Fibroblast of skin of abdomen (primary cell): Measurements from ENCODE around the gene NFKBIE.

ENCODE experiments used
- DNase-seq: peaks from one replicate; pipeline ENCODE4 v3.0.0-alpha.2; 2013

The NFKBIE gene

DNA sequence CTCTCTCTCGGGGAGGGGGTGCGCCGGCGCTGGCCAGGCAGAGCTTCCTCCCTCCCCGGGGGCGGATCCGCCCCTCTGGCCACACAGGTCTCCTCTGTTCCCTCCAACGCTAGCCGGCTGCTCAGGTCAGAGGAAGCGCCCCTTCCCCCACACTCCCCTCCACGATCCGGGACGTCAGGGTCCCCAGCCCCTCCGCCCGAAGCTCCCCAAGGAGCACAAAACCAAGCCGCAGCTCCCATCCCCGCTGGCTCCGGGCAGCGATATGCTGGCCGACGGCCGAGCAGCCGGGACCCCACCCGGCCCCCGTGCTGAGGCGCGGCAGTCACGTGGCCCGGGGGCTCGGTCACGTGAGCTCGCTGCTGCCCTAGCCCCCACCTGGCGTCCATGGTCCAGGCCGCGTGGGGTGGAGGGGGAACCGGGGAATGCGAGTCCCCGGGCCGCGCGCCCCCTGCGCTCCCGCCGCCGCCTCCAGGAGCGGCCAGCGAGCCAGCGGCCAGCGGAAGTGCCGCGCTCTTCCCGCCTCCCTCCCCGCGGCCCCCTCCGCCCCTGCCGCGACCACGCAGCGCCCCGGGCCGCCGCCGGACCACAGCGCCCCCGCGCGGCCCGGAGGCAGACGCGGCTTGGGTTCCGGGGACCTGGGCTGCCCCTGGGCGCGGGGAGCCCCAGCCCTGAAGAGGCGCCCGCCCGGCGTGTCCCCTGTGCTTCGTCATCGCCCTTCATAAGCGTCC, 8.2 kb downstream of the NFKBIE start, which contains the start of gene SLC35B2:
Gene SLC35B2 (minus strand): TSS at position 504 of the 728 bp plus-strand sequence. CDS start 118 bp downstream, at position 386.
- peak; percentile 69 for DNase-seq

DNA sequence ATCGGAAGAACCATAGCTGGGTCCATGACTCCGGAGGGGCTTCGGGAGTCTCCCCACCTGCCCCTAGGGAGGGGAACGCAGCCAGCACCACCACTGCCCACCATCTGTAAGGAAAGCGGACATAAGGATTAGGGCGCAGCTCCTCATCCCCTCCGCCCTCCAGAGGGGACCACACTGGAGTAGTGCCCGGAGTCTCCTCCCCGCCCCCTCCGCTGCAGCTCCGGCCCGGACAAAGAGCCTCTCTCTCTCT, 8.7 kb downstream of the NFKBIE start:
- no peak for DNase-seq

DNA sequence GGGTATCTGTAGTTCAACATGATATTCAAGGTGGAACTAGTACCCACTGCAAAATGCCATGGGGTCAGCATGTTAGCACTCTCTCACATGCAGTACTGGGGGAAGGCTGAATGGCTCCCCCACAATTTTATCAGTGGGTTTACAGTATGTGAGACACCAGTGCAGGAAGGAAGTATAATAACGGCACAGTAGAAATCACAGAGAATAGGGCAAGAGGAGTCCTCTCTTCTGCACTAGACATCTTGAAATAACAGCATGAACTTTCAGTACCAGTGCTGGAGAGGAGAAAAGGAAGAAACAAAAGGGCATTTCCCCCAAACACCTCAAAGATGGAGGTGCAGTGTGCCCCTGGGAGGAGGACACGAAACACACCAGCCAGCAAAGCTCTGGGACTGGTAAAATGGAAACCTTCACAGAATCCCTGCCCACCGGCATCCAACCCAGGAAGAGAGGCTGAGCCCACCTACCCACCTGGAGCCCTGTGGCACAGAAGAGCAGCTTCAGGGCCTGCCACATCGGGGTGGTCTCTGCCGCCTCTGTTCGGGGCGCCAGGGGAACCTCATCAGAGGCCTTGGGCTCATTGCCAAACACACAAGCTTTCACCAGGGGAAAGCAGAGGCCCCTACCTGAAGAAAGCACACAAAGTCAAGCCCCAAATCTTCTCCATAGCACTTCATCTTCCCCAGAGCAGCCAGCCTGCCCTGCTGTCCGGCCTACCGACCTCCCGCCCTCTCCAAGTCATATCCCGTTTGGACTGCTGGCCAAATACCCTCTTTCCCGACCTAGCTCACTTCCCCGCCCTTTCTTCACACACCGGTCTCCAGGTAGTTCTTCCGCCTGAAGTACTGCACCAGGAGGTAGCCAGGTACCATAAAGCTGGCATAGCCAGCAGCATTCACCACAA, 9.2 kb downstream of the NFKBIE start:
- DNase-seq = no peak

DNA sequence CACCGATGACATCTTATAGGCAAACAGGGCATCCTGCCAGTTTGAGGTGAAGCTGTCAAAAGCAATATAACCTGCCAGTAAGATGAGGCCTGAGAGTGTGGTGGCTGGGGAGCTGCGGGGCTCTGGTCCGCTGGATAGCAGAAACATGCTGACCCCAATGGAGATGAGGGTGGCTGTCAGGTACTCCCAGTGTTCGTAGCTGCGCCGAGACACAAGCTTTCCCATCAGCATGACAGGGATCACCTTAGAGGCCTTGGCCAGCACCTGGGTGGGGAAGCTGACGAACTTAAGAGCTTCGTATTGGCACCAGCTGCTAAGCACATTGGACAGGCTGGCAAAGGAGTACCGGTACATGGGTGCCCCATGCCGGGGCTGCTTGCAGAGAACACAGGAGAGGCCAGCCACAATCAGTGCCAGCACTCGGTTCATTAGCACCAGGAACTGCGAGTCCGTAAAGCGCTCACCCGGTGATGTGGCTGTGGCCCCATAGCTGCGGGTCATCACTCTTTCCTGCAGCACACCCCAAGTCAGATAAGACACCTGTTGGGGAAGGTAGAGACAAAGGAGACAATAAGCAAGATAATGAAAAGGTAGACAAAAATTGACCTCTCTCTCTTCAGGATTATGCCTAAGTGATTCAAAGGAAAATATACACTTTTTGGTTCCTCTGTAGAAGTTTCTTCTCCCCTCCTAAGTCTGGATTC, 10.1 kb downstream of the NFKBIE start:
- DNase-seq = peak; percentile 7

DNA sequence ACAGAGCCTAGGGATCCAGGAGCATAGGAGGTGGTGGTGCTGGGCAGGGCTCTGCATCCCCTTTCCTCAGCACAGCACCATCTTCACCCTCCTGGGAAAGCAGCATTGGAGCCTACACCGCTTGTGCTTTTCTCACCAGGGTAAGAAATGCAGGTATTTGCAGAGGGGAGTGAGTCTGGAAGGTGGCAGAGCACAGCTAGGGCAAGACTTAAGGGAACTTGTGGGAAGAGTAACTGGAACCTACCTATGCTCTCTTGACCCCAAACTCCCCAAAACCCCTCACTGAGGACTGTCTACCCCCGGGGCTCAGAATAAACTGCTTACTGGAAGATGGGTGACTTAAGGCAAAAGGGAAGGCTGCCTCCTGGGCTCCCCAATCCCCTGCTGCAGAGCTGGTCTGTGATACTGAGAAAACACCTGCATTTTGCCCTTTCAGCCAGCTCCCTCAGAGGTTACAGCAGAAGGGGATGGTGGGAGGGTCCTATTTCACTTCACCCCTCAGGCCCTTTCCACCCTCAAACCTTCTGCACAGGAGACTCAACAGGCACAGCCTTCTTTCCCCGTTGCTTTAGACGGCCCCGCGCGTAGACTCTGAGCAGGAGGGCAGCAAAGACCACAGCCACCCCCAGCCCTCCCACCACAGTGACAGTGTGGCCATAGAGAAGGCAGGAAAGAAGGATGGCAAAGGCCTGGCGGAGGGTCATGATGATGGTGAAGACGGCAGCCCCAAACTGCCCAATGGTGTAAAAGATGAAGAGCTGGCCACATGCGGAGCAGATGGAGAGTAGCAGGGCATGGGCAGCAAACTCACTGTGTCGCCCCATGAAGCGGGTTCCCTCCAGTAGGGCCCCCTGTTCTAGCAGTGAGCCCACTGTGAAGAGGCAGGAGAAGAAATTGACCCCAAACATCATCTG, 10.9 kb downstream of the NFKBIE start:
- DNase-seq = peak; percentile 14

DNA sequence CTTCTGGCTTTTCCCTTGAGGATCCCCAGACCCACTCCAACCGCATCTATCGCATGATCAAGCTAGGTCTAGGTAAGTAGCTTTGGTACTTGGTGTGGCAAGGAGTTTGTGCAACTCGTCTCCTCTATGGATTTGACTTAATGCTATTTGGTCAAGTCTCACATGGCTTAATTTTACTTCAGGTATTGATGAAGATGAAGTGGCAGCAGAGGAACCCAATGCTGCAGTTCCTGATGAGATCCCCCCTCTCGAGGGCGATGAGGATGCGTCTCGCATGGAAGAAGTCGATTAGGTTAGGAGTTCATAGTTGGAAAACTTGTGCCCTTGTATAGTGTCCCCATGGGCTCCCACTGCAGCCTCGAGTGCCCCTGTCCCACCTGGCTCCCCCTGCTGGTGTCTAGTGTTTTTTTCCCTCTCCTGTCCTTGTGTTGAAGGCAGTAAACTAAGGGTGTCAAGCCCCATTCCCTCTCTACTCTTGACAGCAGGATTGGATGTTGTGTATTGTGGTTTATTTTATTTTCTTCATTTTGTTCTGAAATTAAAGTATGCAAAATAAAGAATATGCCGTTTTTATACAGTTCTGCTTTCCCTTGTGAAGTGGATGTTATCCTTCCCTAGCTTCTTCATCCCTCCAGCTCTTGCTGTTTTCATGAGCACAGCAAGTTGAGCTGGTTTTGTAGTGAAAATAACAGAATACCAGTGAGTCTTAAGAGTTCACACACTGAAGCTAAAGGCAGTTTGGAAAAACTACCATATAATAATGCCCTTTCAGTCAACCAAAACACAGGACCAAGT, 11.8 kb downstream of the NFKBIE start:
- DNase-seq = peak; percentile 39

DNA sequence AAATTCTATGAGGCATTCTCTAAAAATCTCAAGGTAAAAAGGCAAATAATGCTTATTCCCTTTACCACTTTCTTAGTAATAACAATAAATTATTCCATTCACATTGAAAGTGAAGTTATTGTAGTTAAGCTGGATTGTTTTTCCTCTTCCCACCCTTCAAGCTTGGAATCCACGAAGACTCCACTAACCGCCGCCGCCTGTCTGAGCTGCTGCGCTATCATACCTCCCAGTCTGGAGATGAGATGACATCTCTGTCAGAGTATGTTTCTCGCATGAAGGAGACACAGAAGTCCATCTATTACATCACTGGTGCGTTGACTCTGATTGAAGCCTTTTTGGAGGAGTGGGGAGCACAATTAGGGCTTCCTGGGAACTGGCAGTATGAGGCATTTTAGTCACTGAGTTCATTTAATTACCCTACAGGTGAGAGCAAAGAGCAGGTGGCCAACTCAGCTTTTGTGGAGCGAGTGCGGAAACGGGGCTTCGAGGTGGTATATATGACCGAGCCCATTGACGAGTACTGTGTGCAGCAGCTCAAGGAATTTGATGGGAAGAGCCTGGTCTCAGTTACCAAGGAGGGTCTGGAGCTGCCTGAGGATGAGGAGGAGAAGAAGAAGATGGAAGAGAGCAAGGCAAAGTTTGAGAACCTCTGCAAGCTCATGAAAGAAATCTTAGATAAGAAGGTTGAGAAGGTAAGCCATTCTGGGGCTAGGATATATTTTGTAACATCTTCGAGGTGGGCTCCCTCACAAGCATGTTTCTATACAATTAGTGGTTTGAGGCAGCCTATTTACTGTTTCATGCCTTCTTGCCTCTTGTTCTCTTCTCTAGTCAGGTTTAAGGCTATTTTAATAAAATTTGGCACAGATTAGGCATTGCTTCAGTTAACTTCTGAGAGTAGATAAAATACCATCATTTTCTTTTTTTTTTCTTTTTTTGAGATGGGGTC, 13.5 kb downstream of the NFKBIE start:
- no peak for DNase-seq

DNA sequence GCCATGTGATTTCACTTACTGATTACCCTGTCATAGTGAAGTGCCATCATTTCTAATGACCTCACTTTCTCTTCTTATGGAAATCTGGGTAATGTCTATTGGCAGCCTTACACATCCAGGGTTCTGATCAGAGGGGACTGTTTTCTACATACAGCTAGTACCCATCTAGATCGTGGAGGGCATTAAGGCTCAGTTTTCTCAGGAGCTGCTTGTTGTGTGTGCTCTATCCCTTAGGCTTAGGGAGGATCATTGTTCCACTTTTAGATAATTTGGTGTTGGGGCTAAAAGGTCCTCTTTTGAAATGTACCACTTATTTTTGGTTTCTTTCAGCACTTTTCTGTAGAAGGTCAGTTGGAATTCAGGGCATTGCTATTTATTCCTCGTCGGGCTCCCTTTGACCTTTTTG, 14.6 kb downstream of the NFKBIE start:
- DNase-seq = no peak

DNA sequence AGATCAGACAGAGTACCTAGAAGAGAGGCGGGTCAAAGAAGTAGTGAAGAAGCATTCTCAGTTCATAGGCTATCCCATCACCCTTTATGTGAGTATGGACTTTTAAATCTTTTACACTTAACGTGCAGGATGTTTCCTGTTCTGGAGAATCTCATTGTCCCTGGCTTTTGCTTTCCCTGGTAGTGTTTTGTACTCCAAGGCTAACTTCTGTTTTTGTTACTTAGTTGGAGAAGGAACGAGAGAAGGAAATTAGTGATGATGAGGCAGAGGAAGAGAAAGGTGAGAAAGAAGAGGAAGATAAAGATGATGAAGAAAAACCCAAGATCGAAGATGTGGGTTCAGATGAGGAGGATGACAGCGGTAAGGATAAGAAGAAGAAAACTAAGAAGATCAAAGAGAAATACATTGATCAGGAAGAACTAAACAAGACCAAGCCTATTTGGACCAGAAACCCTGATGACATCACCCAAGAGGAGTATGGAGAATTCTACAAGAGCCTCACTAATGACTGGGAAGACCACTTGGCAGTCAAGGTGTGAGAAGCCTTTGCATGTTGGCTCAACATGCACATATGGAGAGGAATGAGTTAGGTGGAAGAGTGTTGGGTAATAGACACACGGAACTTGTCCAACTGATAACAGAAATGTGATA, 15.2 kb downstream of the NFKBIE start:
- no peak for DNase-seq

DNA sequence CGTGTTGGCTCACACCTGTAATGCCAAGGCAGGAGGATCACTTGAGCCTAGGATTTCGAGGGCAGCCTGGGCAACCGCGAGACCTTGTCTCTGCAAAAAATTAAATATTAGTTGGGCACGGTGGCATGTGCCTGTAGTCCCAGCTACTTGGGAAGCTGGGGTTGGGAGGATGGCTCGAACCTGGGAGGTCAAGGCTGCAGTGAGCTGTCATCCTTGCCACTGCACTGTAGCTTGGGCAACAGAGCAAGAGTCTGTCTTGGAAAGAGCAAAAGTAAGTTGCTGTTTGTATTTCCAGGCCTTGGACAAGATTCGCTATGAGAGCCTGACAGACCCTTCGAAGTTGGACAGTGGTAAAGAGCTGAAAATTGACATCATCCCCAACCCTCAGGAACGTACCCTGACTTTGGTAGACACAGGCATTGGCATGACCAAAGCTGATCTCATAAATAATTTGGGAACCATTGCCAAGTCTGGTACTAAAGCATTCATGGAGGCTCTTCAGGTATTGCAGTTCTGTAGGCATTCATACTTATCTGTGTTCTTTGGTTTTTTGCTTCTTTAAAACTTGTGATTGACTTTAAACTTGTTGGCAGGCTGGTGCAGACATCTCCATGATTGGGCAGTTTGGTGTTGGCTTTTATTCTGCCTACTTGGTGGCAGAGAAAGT, 16.1 kb downstream of the NFKBIE start:
- no peak for DNase-seq

DNA sequence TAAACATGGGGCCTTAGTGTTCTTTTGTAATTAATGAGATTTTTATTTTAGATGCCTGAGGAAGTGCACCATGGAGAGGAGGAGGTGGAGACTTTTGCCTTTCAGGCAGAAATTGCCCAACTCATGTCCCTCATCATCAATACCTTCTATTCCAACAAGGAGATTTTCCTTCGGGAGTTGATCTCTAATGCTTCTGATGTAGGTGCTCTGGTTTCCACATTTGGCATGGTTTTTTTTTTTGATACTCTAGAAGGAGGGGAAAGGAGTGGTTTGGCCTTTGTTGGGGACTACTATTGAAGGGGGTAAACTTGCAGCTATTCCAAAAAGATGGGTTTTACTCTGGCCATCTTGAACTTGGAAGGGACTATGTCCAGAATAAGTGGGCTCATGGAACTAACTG, 16.8 kb downstream of the NFKBIE start:
- no peak for DNase-seq

DNA sequence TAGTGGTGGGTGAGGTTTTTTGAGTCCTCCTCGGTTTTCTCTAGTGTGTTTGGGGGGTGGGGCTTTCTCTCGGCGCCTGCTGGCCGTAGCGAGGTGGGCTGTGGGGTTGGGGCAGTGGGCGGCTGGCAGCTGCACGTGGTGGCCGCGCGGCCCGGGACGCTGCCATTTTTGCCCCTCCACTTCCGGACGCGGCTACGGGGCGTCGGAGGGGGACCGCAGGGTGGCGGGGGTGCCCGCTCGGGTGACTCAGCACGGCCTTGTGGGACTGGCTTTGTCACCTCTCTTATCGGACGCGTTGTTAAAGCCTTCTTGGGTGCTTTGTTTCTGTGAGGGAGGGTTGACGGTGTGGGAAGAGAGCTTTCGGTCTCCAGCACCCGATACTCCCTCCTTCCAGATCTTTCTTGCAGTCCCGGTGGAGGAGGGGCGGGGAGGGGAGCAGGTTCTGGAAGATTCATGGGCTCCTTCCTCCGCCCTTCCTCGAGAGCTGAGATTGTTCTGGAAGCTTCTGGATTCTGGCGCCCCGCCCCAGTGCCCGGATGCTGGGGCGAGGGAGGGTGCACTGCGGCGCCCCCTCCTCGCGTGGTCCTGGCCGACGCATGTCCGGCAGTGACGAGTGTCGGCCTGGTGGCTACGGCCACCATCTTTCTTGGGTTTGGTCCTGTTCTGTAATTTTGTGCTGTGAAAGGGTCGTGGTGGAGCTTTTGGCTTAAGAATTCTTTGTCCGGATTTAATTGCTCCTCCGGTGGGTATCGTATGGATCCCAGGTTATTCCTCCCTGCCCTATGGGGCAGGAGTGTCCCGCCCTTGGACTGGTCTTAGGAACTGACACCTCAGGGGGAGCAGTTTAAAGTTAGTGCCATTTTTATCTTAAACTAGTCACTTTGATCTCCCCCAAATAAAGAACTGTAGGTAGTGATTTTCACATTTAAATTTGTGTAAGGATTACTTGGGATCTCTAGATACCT, 17.7 kb downstream of the NFKBIE start:
- peak; percentile 57 for DNase-seq

DNA sequence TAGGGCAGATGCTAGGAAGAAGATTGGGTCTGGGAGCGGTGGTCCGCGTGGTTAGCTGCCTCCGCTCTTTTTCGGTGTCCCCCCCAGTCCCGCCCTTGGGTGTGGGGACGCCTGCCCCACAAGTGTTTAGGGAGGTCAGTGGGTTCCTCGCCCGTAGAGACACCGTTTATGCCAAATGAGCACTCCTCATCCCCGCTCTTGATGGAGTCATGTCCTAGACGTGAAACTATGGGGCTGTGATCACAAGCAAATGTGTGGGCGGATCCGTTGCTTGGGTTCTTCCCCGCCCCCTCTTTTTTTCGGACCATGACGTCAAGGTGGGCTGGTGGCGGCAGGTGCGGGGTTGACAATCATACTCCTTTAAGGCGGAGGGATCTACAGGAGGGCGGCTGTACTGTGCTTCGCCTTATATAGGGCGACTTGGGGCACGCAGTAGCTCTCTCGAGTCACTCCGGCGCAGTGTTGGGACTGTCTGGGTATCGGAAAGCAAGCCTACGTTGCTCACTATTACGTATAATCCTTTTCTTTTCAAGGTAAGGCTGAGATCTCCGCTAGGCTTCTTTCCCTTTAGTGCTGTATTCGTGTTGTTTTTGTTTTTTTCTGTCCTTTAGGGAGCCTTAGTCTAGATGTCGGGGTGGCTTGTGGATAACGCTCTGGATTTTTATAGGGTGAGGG, 18.6 kb downstream of the NFKBIE start, which contains the start of gene HSP90AB1:
Gene HSP90AB1 (plus strand): TSS at position 439 of the 675 bp plus-strand sequence. CDS start 1,529 bp downstream, outside the sequence.
- DNase-seq = peak; percentile 98

DNA sequence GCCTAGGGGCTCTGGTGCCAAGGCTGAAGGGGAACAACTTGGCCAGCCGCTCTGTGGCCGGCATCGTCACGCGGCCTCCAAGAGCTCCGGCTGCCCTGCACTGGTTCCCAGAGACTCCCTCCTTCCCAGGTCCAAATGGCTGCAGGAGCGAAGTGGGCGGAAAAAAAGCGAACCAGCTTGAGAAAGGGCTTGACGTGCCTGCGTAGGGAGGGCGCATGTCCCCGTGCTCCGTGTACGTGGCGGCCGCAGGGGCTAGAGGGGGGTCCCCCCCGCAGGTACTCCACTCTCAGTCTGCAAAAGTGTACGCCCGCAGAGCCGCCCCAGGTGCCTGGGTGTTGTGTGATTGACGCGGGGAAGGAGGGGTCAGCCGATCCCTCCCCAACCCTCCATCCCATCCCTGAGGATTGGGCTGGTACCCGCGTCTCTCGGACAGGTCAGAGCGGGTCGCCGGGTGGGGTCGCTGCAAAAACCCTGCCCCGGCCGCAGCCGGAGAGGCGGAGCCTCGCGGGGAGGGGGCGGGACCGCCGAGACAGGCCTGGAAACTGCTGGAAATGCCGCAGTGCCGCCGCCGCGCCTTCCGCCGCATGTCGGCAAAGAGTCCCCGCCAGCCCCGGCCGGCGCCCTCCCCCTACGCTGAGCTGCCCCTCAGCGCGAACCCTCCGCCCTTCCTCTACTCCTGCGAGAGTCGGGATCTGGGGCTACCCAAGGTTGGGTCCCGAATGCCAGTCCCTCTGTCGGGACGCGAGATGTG, 19.3 kb downstream of the NFKBIE start:
- DNase-seq = peak; percentile 83

DNA sequence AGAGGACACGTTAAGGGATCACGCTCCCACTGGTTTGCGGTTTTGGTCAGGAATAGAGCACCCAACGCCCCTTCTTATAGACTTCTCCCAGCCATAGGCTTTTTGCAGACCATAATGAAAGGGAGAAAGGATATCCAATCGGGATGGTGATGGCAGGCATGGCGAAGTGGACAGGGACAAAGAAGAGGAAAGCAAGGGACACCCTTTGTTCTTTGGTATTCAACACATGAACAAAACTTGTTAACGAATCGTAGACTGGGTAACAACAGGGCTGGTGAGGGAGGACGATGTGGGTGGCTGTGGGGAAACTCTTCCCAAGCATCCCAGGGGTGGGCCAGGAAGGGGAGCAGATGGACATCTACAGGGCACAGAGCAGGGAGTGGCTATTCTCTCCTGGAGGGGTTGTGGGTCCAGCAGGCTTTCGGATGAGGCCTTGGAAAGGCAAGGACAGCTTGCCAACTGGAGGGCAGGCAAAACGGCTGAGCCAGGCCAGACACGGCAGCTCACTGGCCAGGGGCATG, 19.9 kb downstream of the NFKBIE start:
- DNase-seq = no peak

DNA sequence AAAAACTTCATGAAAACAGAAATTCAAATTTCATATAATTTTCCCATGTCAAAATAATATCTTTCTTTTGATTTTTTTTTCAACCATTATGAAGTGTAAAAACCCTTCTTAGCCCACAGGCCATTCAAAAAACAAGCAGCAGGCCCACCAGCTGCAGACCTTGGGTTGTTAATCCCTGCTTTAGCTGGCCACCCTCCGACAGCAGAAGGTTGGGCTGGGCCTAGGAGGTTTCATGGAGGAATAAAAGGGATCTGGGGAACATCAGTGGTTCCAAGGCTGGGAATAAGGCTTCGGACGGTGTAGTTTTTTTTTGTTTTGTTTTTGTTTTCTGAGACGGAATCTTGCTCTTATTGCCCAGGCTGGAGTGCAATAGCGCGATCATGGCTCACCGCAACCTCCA, 22.0 kb downstream of the NFKBIE start:
- DNase-seq = no peak
